Right renal cortex interstitium (tissue), 3 donors: ENCODE results near the gene ALKBH6. TPM values are rescaled to one million over a fixed set of nuclear protein-coding genes. Genes with fewer than 3 reads are reported as not detected.

Experiments
- DNase-seq, 3 donors: peaks; one replicate each; pipeline ENCODE4 v3.0.0-alpha.2; 2013; ENCODE audit warnings: low read depth in 3 of 3, low spot score in 2 of 3
- polyA plus RNA-seq, 3 donors: library from polyadenylated mRNA; unstranded; fragments of 120-200 nt; gene quantifications; one replicate each; pipeline ENCODE4 v1.2.1, GENCODE V29; 2013; ENCODE audit not compliant: insufficient read length in 3 of 3

ALKBH6 gene
- polyA plus RNA-seq, 3 donors, result 13.7 to 15.9 (median 15.5) TPM

- no peak for DNase-seq
Measured at GRCh38 chr19:35960432-35960972, 53.5 kb downstream of the ALKBH6 start.

- no peak for DNase-seq
Measured at GRCh38 chr19:35959968-35960320, 54.1 kb downstream of the ALKBH6 start.

Other genes starting within 250 kb of the ALKBH6 start
- gene ARHGAP33, start 238.6 kb downstream of the ALKBH6 start, polyA plus RNA-seq, result 10 to 100 TPM; 11.0 to 16.1 (median 12.5) TPM
- 10 to 100 TPM; 21.0 to 30.4 (median 24.1) TPM for gene PRODH2, start 201.4 kb downstream of the ALKBH6 start, polyA plus RNA-seq
- 100 to 1,000 TPM; 111 to 126 (median 124) TPM for gene NPHS1, start 161.7 kb downstream of the ALKBH6 start, polyA plus RNA-seq
- gene KIRREL2, start 157.3 kb downstream of the ALKBH6 start, polyA plus RNA-seq, result 10 to 100 TPM in 1 of 3 donors, 1 to 10 TPM in 2; 8.8 to 10.4 (median 9.3) TPM
- gene APLP1, start 145.6 kb downstream of the ALKBH6 start, polyA plus RNA-seq, result 10 to 100 TPM; 17.7 to 25.0 (median 23.4) TPM
- gene NFKBID, start 113.7 kb downstream of the ALKBH6 start, polyA plus RNA-seq, result 1 to 10 TPM; 2.0 to 2.6 (median 2.2) TPM
- gene HCST, start 111.7 kb downstream of the ALKBH6 start, polyA plus RNA-seq, result 1 to 10 TPM; 2.7 to 3.2 (median 2.8) TPM
- gene TYROBP, start 105.9 kb downstream of the ALKBH6 start, polyA plus RNA-seq, result 10 to 100 TPM in 2 of 3 donors, 1 to 10 TPM in 1; 6.3 to 10.5 (median 10.3) TPM
- gene LRFN3, start 77.8 kb downstream of the ALKBH6 start, polyA plus RNA-seq, result 1 to 10 TPM; 7.1 to 8.3 (median 7.4) TPM
- gene SDHAF1, start 19.0 kb downstream of the ALKBH6 start, polyA plus RNA-seq, result 10 to 100 TPM; 11.2 to 12.0 (median 11.7) TPM
- gene SYNE4, start 5.4 kb downstream of the ALKBH6 start, polyA plus RNA-seq, result 10 to 100 TPM in 1 of 3 donors, 1 to 10 TPM in 2; 9.8 to 10.1 (median 9.9) TPM
- gene CLIP3, start 18.7 kb upstream of the ALKBH6 start, polyA plus RNA-seq, result 10 to 100 TPM; 47.2 to 49.8 (median 48.5) TPM
- 10 to 100 TPM in 1 of 3 donors, 1 to 10 TPM in 2; 8.7 to 10.8 (median 9.3) TPM for gene THAP8, start 40.1 kb upstream of the ALKBH6 start, polyA plus RNA-seq
- 1 to 10 TPM; 4.0 to 4.7 (median 4.1) TPM for gene WDR62, start 40.7 kb upstream of the ALKBH6 start, polyA plus RNA-seq
- gene OVOL3, start 96.9 kb upstream of the ALKBH6 start, polyA plus RNA-seq, result not detected
- 10 to 100 TPM; 39.8 to 51.8 (median 50.1) TPM for gene POLR2I, start 100.7 kb upstream of the ALKBH6 start, polyA plus RNA-seq
- gene TBCB, start 101.3 kb upstream of the ALKBH6 start, polyA plus RNA-seq, result 100 to 1,000 TPM; 110 to 122 (median 112) TPM
- gene CAPNS1, start 125.9 kb upstream of the ALKBH6 start, polyA plus RNA-seq, result 100 to 1,000 TPM; 529 to 603 (median 569) TPM
- 10 to 100 TPM; 24.3 to 28.2 (median 26.4) TPM for gene COX7A1, start 138.2 kb upstream of the ALKBH6 start, polyA plus RNA-seq
- gene ZNF565, start 200.5 kb upstream of the ALKBH6 start, polyA plus RNA-seq, result 1 to 10 TPM; 6.3 to 7.0 (median 6.7) TPM
- gene ZNF146, start 200.9 kb upstream of the ALKBH6 start, polyA plus RNA-seq, result 100 to 1,000 TPM; 145 to 170 (median 162) TPM